ENCODE measurements around the gene CPED1. TPM values are rescaled to one million over a fixed set of nuclear protein-coding genes. Genes with fewer than 3 reads are reported as not detected.
"Not testable (repeated sequence)": the region's sequence is repeated elsewhere in the genome, so short reads cannot be mapped to it uniquely, and the experiment has no call there.

The CPED1 gene
- total RNA-seq, 4 donors from 2014 or later, result 4.4 to 20.2 (median 14.0) TPM

GRCh38 chr7:121119047-121119446 lies 130.5 kb downstream of the CPED1 start:
- Histone ChIP-seq H3K4me3 (no peak overlapping the region), H3K4me1 (no peaks in the 10 kb centered on the region), H3K27me3 (no peaks in the 10 kb centered on the region), H3K36me3 (no peaks in the 10 kb centered on the region), H3K9me3 (no peaks in the 10 kb centered on the region), H3K27ac (no peak overlapping the region)
- 94 to 97% methylated on average over 5 to 9 of the region's 9 CpGs for WGBS, 2 donors (ENCODE audit: low coverage in 1 of 2)
- DNase-seq, result no peak
- intact Hi-C loops (cut with DNase I; ENCODE audit: low total_unique reads) (no loop called here), in situ Hi-C loops (cut with MboI; ENCODE audit: low pct_ligation_motif_present in 1 of 4, low pct_unique_long_range_greater_than_20kb in 1 of 4, low sequenced_read_pairs in 3 of 4) (loop anchor here in 2 of 4 donors (25.0 kb wide), 1 partner anchor 307 kb away; no protein-coding TSS in a partner anchor)
- TF ChIP-seq CTCF (IDR thresholded peaks at IDR 0.05) (no peak), EP300 (IDR thresholded peaks at IDR 0.05; ENCODE audit: low read depth) (no peak), POLR2AphosphoS5 (IDR thresholded peaks at IDR 0.05) (no peak), POLR2A (IDR thresholded peaks at IDR 0.05) (no peak)

GRCh38 chr7:121123032-121123431 lies 134.5 kb downstream of the CPED1 start:
- in situ Hi-C loops (cut with MboI; ENCODE audit: low pct_ligation_motif_present in 1 of 4, low pct_unique_long_range_greater_than_20kb in 1 of 4, low sequenced_read_pairs in 3 of 4), result loop anchor here in 2 of 4 donors (25.0 kb wide), 1 partner anchor 311 kb away; no protein-coding TSS in a partner anchor
- Histone ChIP-seq H3K4me3 (no peak overlapping the region), H3K4me1 (no peaks in the 10 kb centered on the region), H3K9me3 (no peaks in the 10 kb centered on the region), H3K27me3 (no peaks in the 10 kb centered on the region), H3K27ac (no peak overlapping the region), H3K36me3 (no peaks in the 10 kb centered on the region)
- no peak for TF ChIP-seq EP300 (IDR thresholded peaks at IDR 0.05; ENCODE audit: low read depth)
- no peak for TF ChIP-seq CTCF (IDR thresholded peaks at IDR 0.05)
- no peak for TF ChIP-seq POLR2A (IDR thresholded peaks at IDR 0.05)
- no peak for TF ChIP-seq POLR2AphosphoS5 (IDR thresholded peaks at IDR 0.05)
- 64 to 74% methylated on average over 2 of the region's 2 CpGs for WGBS, 2 donors (ENCODE audit: low coverage in 1 of 2)
- no peak for DNase-seq
- intact Hi-C loops (cut with DNase I; ENCODE audit: low total_unique reads), result no loop called here

DNA sequence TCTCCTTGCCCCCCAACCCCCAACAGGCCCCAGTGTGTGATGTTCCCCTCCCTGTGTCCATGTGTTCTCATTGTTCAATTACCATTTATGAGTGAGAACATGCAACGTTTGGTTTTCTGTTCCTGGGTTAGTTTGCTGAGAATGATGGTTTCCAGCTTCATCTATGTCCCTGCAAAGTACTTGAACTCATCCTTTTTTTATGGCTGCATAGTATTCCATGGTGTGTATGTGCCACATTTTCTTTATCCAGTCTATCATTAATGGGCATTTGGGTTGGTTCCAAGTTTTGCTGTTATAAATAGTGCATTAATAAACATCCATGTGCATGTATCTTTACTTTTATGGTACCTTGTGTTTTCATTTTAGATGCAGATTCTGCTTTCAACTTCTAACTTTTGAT lies 136.9 kb downstream of the CPED1 start:
- H3K27ac ChIP-seq; H3K9me3 ChIP-seq; H3K4me1 ChIP-seq; DNase-seq; intact Hi-C loops (cut with DNase I; ENCODE audit: low total_unique reads); H3K27me3 ChIP-seq; H3K4me3 ChIP-seq; H3K36me3 ChIP-seq: not testable (repeated sequence)
- in situ Hi-C loops (cut with MboI; ENCODE audit: low pct_ligation_motif_present in 1 of 4, low pct_unique_long_range_greater_than_20kb in 1 of 4, low sequenced_read_pairs in 3 of 4), result loop anchor here in 1 of 4 donors (25.0 kb wide), 1 partner anchor 437 kb away; no protein-coding TSS in a partner anchor
- 77 to 100% methylated on average over 1 of the region's 1 CpG for WGBS, 2 donors (ENCODE audit: low coverage in 1 of 2)

GRCh38 chr7:121126201-121126600 lies 137.7 kb downstream of the CPED1 start:
- in situ Hi-C loops (cut with MboI; ENCODE audit: low pct_ligation_motif_present in 1 of 4, low pct_unique_long_range_greater_than_20kb in 1 of 4, low sequenced_read_pairs in 3 of 4) (loop anchor here in 1 of 4 donors (25.0 kb wide), 1 partner anchor 436 kb away; no protein-coding TSS in a partner anchor), intact Hi-C loops (cut with DNase I; ENCODE audit: low total_unique reads) (no loop called here)
- Histone ChIP-seq H3K4me3 (no peak overlapping the region), H3K9me3 (no peaks in the 10 kb centered on the region), H3K27ac (no peak overlapping the region), H3K4me1 (peaks cover 0 to 4% (median 0%) of the 10 kb centered on the region in 4 donors), H3K27me3 (no peaks in the 10 kb centered on the region), H3K36me3 (no peaks in the 10 kb centered on the region)
- no peak for DNase-seq
- TF ChIP-seq POLR2A (IDR thresholded peaks at IDR 0.05) (no peak), CTCF (IDR thresholded peaks at IDR 0.05) (no peak), EP300 (IDR thresholded peaks at IDR 0.05; ENCODE audit: low read depth) (no peak), POLR2AphosphoS5 (IDR thresholded peaks at IDR 0.05) (no peak)
- WGBS, 2 donors (ENCODE audit: low coverage in 1 of 2), result 89 to 91% methylated on average over 1 of the region's 1 CpG

Data from transverse colon (tissue), 4 donors.